ENCODE measurements around the gene CIB1. TPM values are rescaled to one million over a fixed set of nuclear protein-coding genes. Genes with fewer than 3 reads are reported as not detected.
"Not testable (repeated sequence)": the region's sequence is repeated elsewhere in the genome, so short reads cannot be mapped to it uniquely, and the experiment has no call there.

CIB1 gene
- total and polyA plus RNA-seq, 2 experiments from 2014 or later, result 53.3 to 163 TPM

- WGBS (ENCODE audit: low lambda C conversion rate, missing lambda C conversion rate), result 91% methylated on average over 10 of the region's 10 CpGs
- H3K79me2 ChIP-seq, result peaks cover 44% of the 10 kb centered on the region
These were observed 43.8 kb downstream of the CIB1 start for GRCh38 chr15:90189781-90190467.

GRCh38 chr15:90188914-90189748 lies 44.6 kb downstream of the CIB1 start:
- TF ChIP-seq CTCF (IDR thresholded peaks at IDR 0.05; ENCODE audit: poor library complexity) (no peak), EZH2 (IDR thresholded peaks at IDR 0.05; ENCODE audit: borderline replicate concordance) (no peak), EZH2phosphoT487 (IDR thresholded peaks at IDR 0.05; ENCODE audit: low read depth, severe bottlenecking, unreplicated experiment) (no peak)
- H3K9me3 ChIP-seq (ENCODE audit: low read depth), result no peaks in the 10 kb centered on the region
- no peak overlapping the region for H3K4me2 ChIP-seq
- H3K27me3 ChIP-seq, result no peaks in the 10 kb centered on the region
- no peaks in the 10 kb centered on the region for H3K36me3 ChIP-seq (replicated peaks; ENCODE audit: insufficient read depth, low read depth)
- no peak overlapping the region for H2AFZ ChIP-seq
- peak; percentile 13 for DNase-seq (ENCODE audit: low spot score)
- H3K27ac ChIP-seq, result no peak overlapping the region
- H3K9me2 ChIP-seq (replicated peaks; ENCODE audit: insufficient read depth), result no peaks in the 10 kb centered on the region
- no peak overlapping the region for H3K4me3 ChIP-seq
- H3K79me2 ChIP-seq, result peaks cover 39% of the 10 kb centered on the region
- H3K4me1 ChIP-seq (ENCODE audit: insufficient read depth), result peaks cover 40% of the 10 kb centered on the region
- 77% methylated on average over 8 of the region's 8 CpGs for WGBS (ENCODE audit: low lambda C conversion rate, missing lambda C conversion rate)
- H4K20me1 ChIP-seq (ENCODE audit: insufficient read depth, poor library complexity, severe bottlenecking), result no peaks in the 10 kb centered on the region

More at GRCh38 chr15:90189781-90190467, 43.8 kb downstream of the CIB1 start:
- no peaks in the 10 kb centered on the region for H3K27me3 ChIP-seq
- no peaks in the 10 kb centered on the region for H3K9me3 ChIP-seq (ENCODE audit: low read depth)
- TF ChIP-seq EZH2 (IDR thresholded peaks at IDR 0.05; ENCODE audit: borderline replicate concordance), result no peak
- TF ChIP-seq EZH2phosphoT487 (IDR thresholded peaks at IDR 0.05; ENCODE audit: low read depth, severe bottlenecking, unreplicated experiment), result no peak
- no peak for TF ChIP-seq CTCF (IDR thresholded peaks at IDR 0.05; ENCODE audit: poor library complexity)
- H3K4me2 ChIP-seq, result no peak overlapping the region
- DNase-seq (ENCODE audit: low spot score), result peak; percentile 2
- H3K36me3 ChIP-seq (replicated peaks; ENCODE audit: insufficient read depth, low read depth), result no peaks in the 10 kb centered on the region
- H3K27ac ChIP-seq, result peak overlapping the region; percentile 31
- H3K4me1 ChIP-seq (ENCODE audit: insufficient read depth), result peaks cover 35% of the 10 kb centered on the region
- no peak overlapping the region for H3K4me3 ChIP-seq
- no peak overlapping the region for H2AFZ ChIP-seq
- H4K20me1 ChIP-seq (ENCODE audit: insufficient read depth, poor library complexity, severe bottlenecking), result no peaks in the 10 kb centered on the region
- no peaks in the 10 kb centered on the region for H3K9me2 ChIP-seq (replicated peaks; ENCODE audit: insufficient read depth)

GRCh38 chr15:90188065-90188464 lies 45.7 kb downstream of the CIB1 start:
- H3K27ac ChIP-seq; H3K4me2 ChIP-seq; H4K20me1 ChIP-seq (ENCODE audit: insufficient read depth, poor library complexity, severe bottlenecking); H3K9me3 ChIP-seq (ENCODE audit: low read depth); H3K9me2 ChIP-seq (replicated peaks; ENCODE audit: insufficient read depth); H2AFZ ChIP-seq; H3K36me3 ChIP-seq (replicated peaks; ENCODE audit: insufficient read depth, low read depth); H3K4me3 ChIP-seq; DNase-seq (ENCODE audit: low spot score); H3K27me3 ChIP-seq: not testable (repeated sequence)
- peaks cover 34% of the 10 kb centered on the region for H3K79me2 ChIP-seq
- peaks cover 43% of the 10 kb centered on the region for H3K4me1 ChIP-seq (ENCODE audit: insufficient read depth)
- 98% methylated on average over 7 of the region's 7 CpGs for WGBS (ENCODE audit: low lambda C conversion rate, missing lambda C conversion rate)

GRCh38 chr15:90187257-90187868 lies 46.4 kb downstream of the CIB1 start:
- Histone ChIP-seq H3K9me2 (replicated peaks; ENCODE audit: insufficient read depth) (no peaks in the 10 kb centered on the region), H3K4me2 (no peak overlapping the region), H3K27me3 (no peaks in the 10 kb centered on the region), H4K20me1 (ENCODE audit: insufficient read depth, poor library complexity, severe bottlenecking) (no peaks in the 10 kb centered on the region), H3K9me3 (ENCODE audit: low read depth) (no peaks in the 10 kb centered on the region), H2AFZ (no peak overlapping the region), H3K27ac (no peak overlapping the region), H3K79me2 (peaks cover 29% of the 10 kb centered on the region), H3K36me3 (replicated peaks; ENCODE audit: insufficient read depth, low read depth) (no peaks in the 10 kb centered on the region), H3K4me1 (ENCODE audit: insufficient read depth) (peaks cover 36% of the 10 kb centered on the region), H3K4me3 (no peak overlapping the region)
- TF ChIP-seq CTCF (IDR thresholded peaks at IDR 0.05; ENCODE audit: poor library complexity) (no peak), EZH2phosphoT487 (IDR thresholded peaks at IDR 0.05; ENCODE audit: low read depth, severe bottlenecking, unreplicated experiment) (no peak), EZH2 (IDR thresholded peaks at IDR 0.05; ENCODE audit: borderline replicate concordance) (no peak)
- WGBS (ENCODE audit: low lambda C conversion rate, missing lambda C conversion rate), result 89% methylated on average over 8 of the region's 8 CpGs
- no peak for DNase-seq (ENCODE audit: low spot score)
